Non-pigmented ciliary epithelial cell (primary cell): ENCODE results near the gene EPB41L1.

ENCODE experiments used
- DNase-seq: peaks from one replicate; pipeline ENCODE4 v3.0.0-alpha.2; 2010; ENCODE audit warnings: low read depth

EPB41L1 gene

GRCh38 chr20:36154700-36155628, at the start of gene EPB41L1:
EPB41L1 (plus strand) TSS chr20:36154740; CDS start chr20:36173778, 19,038 bp downstream.
- no peak for DNase-seq

DNA sequence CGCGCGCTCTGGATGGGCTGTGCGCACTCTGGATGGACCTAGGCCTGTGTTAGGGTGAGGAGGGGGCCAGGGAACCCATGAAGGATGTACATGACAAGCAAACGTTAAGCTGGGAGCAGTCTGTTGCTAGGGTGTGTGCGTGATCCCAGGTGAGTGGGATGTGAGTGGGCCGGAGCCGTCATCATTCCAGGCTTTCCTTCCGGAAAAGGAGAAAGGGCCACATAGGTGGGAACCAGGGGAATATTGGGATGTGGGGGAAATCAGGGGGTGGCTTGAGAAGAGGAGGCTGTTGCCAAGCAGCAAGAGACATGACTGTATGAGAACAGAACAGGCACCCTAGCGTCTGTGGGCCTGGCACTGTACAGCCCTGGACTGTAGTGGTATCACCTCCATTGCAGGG, 49.7 kb upstream of the EPB41L1 start:
- no peak for DNase-seq

GRCh38 chr20:36105711-36106226, 48.8 kb upstream of the EPB41L1 start:
- no peak for DNase-seq

DNA sequence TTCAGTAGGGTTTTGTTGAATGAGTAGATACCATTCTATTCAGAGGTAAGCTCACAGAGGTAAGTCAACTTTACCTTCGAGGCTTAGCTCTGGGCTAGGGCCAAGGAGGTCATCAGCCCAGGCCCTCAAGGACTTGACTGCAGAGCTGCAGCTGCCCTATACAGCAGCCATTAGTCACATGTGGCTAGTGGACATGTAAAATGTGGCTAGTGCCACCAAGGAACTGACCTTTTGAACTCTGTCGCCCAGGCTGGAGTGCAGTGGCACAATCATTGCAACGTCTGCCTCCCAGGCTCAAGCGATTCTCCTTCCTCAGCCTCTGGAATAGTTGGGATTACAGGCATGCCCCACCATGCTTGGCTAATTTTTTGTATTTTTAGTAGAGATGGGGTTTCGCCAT, 47.9 kb upstream of the EPB41L1 start:
- DNase-seq: no peak

GRCh38 chr20:36107881-36108280, 46.7 kb upstream of the EPB41L1 start:
- DNase-seq: no peak

DNA sequence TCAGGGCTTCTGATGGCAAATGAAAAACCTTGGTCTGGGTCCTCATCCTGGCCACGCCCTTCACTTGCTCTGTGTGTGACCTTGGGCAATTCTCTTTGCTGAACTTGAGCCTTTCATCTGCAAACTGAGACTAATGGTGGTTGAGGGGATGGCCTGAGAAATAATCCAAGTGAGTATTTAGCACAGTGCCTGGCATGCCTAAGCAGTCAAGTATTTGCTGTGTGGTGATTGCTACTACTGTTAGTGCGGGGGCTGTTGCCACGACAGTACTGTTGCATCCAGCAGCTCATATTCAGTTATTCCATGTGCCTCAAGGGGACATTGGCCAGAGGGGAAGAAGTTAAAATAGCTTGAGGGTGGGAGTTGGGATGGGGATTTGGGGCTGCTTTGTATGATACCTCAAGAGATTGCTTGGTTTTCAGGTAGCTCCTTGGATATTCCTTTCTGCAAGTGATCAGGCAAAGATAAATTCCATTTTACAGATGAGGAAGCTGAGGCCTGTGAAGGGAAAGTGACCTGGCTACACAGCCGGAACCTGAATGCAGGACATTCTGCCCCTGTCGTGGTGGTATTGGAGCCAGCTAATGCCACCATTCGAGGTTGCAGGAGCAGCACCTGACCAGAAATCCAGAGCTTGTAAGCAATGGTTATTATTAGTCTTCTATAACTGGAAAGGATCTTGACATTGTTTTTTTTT, 45.1 kb upstream of the EPB41L1 start:
- DNase-seq: no peak

DNA sequence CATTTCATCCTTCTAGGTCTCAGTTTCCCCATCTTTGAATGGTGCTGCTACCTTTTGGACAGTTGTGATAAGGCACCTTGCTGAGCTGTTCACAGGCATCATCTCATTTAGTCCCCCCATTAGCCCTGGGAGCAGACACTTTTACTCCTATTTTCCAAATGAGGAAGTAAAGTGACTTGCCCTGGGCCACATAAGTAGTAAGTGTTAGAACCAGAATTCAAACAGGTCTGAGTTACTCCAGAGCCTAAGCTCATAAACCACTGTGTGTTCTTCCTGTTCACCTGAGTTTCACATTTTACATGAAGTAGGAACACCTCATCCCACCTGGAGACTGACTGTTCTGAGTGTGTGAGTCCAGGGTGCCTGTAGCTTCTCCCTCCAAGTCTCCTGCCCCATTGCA, 43.5 kb upstream of the EPB41L1 start:
- DNase-seq: no peak

GRCh38 chr20:36112112-36112511, 42.4 kb upstream of the EPB41L1 start:
- no peak for DNase-seq

DNA sequence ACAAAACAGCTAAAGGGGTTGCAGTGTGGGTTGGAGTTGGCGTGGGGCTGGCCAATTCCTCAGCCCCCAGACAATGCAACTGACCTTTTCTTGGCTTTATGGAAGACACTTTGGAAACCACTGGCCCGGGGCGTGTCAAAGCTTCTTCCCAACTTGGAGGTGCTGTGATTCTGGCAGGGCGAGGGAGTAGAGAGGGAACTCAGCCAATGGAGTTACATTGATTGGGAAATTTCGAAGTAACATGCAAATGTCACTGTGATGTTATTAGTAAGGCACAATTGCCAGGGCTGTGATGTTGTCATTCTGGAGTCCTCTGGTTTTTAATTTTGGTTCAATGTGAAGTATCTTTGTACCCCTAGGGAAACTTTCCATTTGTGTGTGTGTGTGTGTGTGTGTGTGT, 41.5 kb upstream of the EPB41L1 start:
- DNase-seq: no peak

GRCh38 chr20:36113566-36114250, 40.8 kb upstream of the EPB41L1 start:
- DNase-seq: no peak

DNA sequence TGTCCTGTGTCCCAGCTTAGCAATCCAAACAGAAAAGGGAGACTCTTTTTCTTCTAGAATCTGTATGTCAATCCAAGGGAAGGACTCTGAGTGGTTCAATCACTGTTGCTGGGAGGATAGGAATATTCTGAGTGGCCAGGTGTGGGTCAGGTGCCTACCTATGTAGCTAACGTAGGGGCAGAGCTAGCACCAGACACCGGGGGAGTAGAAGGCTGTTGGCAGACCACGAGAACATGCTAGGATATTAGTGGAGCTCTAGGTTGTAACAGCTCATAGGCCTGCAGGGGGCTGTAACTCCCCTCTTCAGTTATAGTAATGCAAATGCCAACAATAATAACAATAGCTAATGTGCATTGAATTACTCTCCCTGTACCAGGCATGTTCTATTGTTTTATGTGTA, 39.8 kb upstream of the EPB41L1 start:
- DNase-seq: no peak

DNA sequence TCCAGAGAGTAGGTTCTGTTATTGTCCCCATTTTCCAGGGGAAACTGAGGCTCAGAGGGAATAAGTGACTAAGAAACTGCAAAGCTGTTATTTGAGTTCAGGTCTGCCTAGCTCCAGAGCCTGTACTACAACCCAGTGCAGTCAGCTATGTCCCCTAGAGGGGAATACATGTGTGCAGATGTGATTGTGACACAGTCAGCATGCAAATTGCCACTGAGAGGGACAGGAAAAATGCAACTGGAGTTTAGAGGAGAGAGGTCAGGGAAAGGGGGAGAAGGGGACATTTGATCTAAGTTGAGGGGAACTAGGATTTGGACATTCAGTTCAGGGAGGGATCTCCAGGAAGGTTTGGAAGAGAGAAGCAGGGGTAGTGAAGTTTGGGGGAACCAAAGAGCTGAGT, 38.6 kb upstream of the EPB41L1 start:
- no peak for DNase-seq

DNA sequence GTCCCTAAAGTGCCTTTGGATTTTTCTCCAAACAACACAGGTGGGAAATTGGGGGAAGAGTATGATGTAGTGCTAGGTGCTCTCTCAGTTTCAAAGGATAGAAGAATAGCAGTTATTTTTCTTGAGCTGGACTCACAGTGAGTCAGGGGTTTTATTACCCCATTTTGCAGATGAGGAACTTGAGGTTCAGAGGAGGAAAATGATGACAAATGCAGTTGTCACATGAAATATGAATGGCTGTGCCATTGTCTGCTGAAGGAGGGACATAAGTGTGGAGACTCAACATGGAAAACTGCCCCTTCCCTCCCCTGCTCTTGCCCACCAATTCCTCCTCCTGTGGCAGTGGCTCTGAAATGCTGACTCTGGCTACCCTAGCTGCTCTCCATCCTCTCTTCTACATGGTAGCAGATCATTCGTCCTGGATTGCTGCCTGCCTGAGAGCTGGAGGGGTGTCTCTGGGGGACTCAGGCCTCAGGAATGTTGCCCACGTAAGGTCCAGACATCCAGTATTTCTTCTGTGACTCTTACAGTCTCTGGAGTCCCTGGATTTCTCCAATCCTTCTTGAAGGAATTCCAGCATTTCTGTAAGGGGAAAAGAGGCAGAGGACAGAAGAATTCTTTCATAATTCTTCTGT, 37.6 kb upstream of the EPB41L1 start:
- DNase-seq: no peak

GRCh38 chr20:36117638-36118037, 36.9 kb upstream of the EPB41L1 start:
- no peak for DNase-seq

GRCh38 chr20:36118371-36118770, 36.2 kb upstream of the EPB41L1 start:
- no peak for DNase-seq

DNA sequence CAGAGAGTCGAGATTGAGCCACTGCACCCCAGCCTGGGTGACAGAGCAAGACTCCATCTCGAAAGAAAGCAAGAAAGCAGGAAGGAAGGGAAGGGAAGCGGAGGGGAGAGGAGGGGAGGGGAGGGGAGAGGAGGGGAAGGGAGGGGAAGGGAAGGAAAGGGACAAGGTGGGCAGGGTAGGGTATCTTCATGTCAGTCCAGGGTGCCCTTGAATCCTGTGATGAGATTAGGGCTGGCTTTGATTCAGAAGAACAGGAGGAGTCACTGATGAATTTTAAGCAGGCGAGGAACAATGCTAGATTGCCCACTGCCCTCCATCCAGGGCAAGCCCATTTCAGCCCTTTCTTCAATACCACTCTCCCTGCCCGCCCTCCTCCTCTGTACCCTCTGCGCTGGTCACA, 35.0 kb upstream of the EPB41L1 start:
- no peak for DNase-seq

DNA sequence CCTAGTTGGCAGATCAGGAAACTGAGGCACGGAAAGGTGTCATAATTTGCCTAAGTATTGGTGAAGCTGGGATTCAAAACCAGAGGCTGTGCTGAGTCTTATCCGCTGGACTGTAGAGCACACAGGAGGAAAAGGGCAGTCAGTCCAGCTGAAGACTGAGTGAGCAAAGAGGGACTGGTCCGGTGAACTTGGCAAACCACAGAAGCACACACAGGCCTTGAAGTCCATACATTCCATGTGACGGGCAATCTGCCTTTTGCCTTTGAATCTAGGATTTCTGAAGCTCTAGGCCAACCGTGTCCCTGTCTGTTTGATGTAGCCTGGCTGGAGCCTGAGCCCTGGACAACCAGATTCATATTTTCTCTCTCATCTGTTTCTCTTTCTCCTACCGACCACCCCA, 34.3 kb upstream of the EPB41L1 start:
- DNase-seq: no peak

DNA sequence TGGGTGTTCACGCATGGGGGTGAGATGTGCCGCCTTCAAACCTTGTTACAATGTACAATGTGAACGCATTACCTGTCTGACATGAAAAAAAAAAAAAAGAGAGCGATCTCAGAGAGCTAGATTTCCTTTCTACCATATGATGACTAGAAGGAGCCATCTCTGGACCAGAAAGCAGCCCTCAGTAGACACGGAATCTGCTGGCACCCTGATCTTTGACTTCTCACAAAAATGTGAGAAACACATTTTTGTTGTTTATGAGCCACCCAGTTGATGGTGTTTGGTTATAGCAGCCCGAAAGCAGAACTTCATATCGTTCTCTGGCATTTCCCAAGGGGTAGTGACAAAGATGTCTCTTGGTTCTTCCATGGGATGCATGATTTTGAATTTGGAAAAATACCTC, 33.5 kb upstream of the EPB41L1 start:
- DNase-seq: no peak

GRCh38 chr20:36121981-36122930, 32.3 kb upstream of the EPB41L1 start:
- DNase-seq: no peak

DNA sequence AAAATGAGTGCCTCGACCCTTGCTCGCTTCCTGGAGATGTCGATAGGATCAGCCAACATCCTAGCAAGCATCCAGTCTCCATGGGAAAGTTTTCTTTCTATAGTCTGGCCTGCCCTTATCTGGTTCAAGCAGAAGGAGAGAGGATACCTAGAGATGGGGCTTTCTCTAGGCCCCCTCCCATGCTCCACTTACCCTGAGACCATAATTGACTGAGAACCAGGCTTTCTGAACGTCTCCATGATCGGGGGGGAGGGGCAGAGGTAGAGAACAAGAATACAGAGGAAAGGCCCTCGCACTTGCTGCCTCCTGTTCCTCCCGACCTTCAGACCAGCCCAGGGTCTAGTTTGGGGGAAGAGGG, 31.6 kb upstream of the EPB41L1 start:
- DNase-seq: no peak

DNA sequence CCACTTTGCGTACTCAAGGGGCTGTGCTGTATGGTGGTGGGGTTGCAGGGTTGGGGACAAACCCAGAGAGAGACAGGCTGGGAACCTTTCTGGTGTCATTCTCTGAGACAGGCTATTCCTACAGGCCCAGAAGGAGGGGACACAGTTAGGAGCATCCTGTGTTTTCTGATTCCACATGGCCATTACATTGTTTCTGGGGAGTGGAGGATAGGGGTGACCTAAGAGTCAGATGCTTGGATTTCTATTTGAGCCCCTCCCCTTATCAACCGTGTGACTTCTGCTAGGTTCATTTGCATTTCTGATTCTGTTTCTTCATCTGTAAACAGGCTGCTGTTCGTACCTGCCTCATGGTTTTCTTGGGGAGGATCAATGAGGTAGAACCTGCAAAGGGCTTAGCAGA, 29.4 kb upstream of the EPB41L1 start:
- DNase-seq: no peak
